Measurements from ENCODE around the gene UGT1A9.

Gene UGT1A9

GRCh38 chr2:233778030-233778429 is 106.3 kb downstream of the UGT1A9 start, which contains the start of gene MROH2A:
TSS of gene MROH2A (plus strand) at chr2:233778330. CDS start at chr2:233779359, 1,029 bp downstream.
- H3K4me3 ChIP-seq (ENCODE audit: low read length), result no peak within 1 kb of the TSS
- no peak for TF ChIP-seq ZNF274 (IDR thresholded peaks at IDR 0.05; ENCODE audit: low read depth, low read length)

- TF ChIP-seq ZNF274 (IDR thresholded peaks at IDR 0.05; ENCODE audit: low read depth, low read length), result no peak
- no peak overlapping the region for H3K4me3 ChIP-seq (ENCODE audit: low read length)
Observed at GRCh38 chr2:233779722-233780121, 108.0 kb downstream of the UGT1A9 start.

- no peak for TF ChIP-seq ZNF274 (IDR thresholded peaks at IDR 0.05; ENCODE audit: low read depth, low read length)
Observed at GRCh38 chr2:233780771-233781170, 109.1 kb downstream of the UGT1A9 start.

GRCh38 chr2:233789554-233789953 is 117.9 kb downstream of the UGT1A9 start:
- no peak overlapping the region for H3K4me3 ChIP-seq (ENCODE audit: low read length)
- TF ChIP-seq ZNF274 (IDR thresholded peaks at IDR 0.05; ENCODE audit: low read depth, low read length), result no peak

More at GRCh38 chr2:233780771-233781170, 109.1 kb downstream of the UGT1A9 start:
- H3K4me3 ChIP-seq (ENCODE audit: low read length), result no peak overlapping the region

DNA sequence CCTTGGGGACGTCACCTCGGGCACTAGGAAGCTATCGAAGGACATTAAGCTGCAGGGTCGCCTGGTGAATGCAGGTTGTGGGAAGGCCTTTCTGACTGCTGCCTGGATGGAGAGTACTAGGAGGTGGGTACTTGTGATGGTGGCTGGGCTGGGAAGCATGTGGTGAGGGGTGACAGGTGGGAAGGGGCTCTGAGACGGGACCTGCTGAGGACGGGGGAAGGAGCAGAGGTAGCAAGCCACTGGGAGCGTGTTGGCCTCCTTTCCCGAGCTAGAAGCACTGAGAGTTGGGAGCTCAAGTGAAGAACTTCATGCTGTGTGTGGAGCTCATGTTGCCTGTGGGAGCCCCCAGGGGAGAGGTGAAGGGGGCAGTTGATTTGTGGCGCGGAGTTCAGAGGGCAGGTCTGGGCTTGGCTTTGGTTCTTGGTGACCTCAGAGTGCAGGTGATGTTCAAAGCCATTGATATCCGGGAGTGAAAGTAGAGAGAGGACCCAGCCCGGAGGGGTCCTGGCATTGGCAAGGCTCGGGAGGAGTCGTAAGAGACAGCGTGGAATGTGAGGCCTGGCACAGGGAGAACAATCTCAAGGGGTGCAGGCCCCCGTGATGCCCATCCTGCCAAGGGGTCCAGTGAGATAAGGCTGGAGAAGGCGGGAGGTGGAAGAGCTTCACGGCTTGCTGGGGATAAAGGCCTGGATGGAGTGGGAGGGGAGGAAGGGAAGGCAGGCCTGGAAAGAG is 119.6 kb downstream of the UGT1A9 start:
- no peak overlapping the region for H3K4me3 ChIP-seq (ENCODE audit: low read length)
- no peak for TF ChIP-seq ZNF274 (IDR thresholded peaks at IDR 0.05; ENCODE audit: low read depth, low read length)

DNA sequence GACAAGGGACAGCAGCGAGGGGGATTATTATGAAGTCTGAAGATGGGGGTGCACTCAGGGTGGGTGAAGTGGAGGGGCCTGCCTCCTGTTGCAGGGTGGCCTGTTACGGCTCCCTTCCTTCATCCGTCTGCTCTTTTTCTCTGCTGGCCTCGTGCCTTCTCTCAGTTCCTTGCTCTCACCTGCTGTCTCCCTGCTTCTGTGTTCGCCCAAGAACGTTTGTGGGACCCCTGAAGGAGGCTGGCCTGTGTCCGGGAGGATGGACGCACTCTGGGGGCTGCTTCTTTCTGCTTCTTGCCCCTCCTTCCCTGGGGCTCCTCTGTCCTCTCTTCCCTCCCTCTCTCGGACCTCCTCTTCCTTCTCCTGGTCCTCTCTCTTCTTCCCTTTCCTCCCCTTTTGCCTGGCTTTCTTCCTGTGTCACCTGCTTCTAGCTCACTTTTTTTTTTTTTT is 120.2 kb downstream of the UGT1A9 start:
- no peak overlapping the region for H3K4me3 ChIP-seq (ENCODE audit: low read length)
- no peak for TF ChIP-seq ZNF274 (IDR thresholded peaks at IDR 0.05; ENCODE audit: low read depth, low read length)

- no peak for TF ChIP-seq ZNF274 (IDR thresholded peaks at IDR 0.05; ENCODE audit: low read depth, low read length)
Observed at GRCh38 chr2:233792720-233793119, 121.0 kb downstream of the UGT1A9 start.

GRCh38 chr2:233793465-233794127 is 121.9 kb downstream of the UGT1A9 start:
- no peak for TF ChIP-seq ZNF274 (IDR thresholded peaks at IDR 0.05; ENCODE audit: low read depth, low read length)

More at GRCh38 chr2:233792720-233793119, 121.0 kb downstream of the UGT1A9 start:
- H3K4me3 ChIP-seq (ENCODE audit: low read length), result no peak overlapping the region

DNA sequence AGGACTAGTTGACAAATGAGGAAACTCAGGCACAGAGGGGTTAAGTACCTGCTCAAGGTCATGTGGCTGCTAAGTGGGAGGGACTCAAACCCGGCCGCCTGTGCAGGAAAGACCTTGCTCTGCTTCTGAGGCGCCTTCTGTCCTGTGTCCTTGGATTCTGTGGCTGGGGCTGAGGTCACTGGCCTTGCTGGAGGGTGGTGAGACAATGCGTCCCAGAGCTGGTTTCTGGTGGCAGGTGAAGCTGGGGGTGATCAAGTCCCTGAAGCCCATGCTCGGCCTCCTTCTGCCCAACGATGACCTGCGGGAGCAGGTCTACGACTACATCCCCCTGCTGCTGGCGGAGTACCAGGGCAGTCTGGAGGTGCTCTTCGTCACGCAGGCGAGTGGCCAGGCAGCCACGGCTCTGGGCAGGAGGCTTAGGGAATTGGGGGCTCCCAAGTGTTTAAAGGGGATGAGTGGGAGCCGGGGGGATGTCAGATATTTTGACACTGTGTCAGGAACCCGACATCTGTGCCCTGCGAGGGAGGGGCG is 122.5 kb downstream of the UGT1A9 start:
- no peak for TF ChIP-seq ZNF274 (IDR thresholded peaks at IDR 0.05; ENCODE audit: low read depth, low read length)
- no peak overlapping the region for H3K4me3 ChIP-seq (ENCODE audit: low read length)

More at GRCh38 chr2:233793465-233794127, 121.9 kb downstream of the UGT1A9 start:
- no peak overlapping the region for H3K4me3 ChIP-seq (ENCODE audit: low read length)

GRCh38 chr2:233795735-233796171 is 124.1 kb downstream of the UGT1A9 start:
- TF ChIP-seq ZNF274 (IDR thresholded peaks at IDR 0.05; ENCODE audit: low read depth, low read length), result no peak

GRCh38 chr2:233796254-233796653 is 124.6 kb downstream of the UGT1A9 start:
- TF ChIP-seq ZNF274 (IDR thresholded peaks at IDR 0.05; ENCODE audit: low read depth, low read length), result no peak
- no peak overlapping the region for H3K4me3 ChIP-seq (ENCODE audit: low read length)

More at GRCh38 chr2:233795735-233796171, 124.1 kb downstream of the UGT1A9 start:
- H3K4me3 ChIP-seq (ENCODE audit: low read length), result no peak overlapping the region

- TF ChIP-seq ZNF274 (IDR thresholded peaks at IDR 0.05; ENCODE audit: low read depth, low read length), result no peak
- H3K4me3 ChIP-seq (ENCODE audit: low read length), result no peak overlapping the region
Observed at GRCh38 chr2:233798335-233799086, 126.8 kb downstream of the UGT1A9 start.

GRCh38 chr2:233799087-233799665 is 127.5 kb downstream of the UGT1A9 start:
- no peak overlapping the region for H3K4me3 ChIP-seq (ENCODE audit: low read length)
- TF ChIP-seq ZNF274 (IDR thresholded peaks at IDR 0.05; ENCODE audit: low read depth, low read length), result no peak

DNA sequence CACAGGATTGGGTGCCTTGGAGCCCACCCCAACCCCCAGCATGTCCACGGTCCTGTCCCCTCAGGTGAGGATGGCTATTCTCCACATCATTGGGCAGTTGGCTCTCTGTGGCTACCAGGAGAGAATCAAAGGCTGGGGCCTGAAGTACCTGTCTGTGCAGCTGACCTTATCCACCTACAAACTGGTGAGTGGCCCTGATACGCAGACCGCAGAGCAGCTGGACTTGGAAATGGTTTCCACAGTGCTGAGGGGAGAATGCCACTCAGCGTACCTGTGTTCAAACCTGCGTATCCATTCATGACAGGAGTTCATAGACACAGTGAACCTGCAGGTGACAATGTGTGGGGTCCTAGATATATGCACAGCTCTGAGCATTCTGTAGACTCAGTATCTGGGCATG is 128.0 kb downstream of the UGT1A9 start:
- TF ChIP-seq ZNF274 (IDR thresholded peaks at IDR 0.05; ENCODE audit: low read depth, low read length), result no peak
- H3K4me3 ChIP-seq (ENCODE audit: low read length), result no peak overlapping the region

Data from GM08714 (cell line).